Measurements from ENCODE around the gene CDH13.

CDH13 gene

DNA sequence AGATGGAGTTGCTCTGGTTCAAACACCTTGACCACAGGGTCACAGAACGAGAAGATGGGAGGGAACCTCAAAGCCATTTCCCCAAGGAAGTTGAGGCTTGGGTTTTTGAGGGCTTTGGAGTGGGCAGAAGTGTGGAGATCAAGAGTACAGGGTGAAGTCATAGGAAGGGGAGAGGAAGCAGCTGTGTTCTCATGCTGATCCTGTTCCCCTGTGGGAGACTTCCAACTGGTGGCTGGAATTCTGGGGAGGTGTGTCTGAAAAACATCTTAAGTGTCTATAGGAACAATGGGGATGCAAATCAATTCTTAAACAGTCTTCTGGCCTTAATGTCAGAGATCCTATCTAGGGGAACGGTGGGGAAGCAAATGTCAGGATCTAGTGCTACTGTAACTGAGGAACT is 1142.2 kb downstream of the CDH13 start:
- Histone ChIP-seq H2BK5ac (ENCODE audit: low read length) (peak overlapping the region; percentile 5), H3K4me1 (ENCODE audit: control insufficient read depth, low read depth, low read length) (peaks cover 16% of the 10 kb centered on the region), H3K79me2 (ENCODE audit: control insufficient read depth, insufficient read depth, low read length) (no peaks in the 10 kb centered on the region), H3K79me1 (ENCODE audit: low read length) (no peaks in the 10 kb centered on the region), H3K4me3 (ENCODE audit: low read length) (no peak overlapping the region), H3K23ac (ENCODE audit: low read length) (no peak overlapping the region), H3K56ac (ENCODE audit: low read length) (peak overlapping the region; percentile 3), H2BK15ac (replicated peaks; ENCODE audit: low read depth) (no peak overlapping the region), H2BK120ac (ENCODE audit: low read depth, low read length) (no peak overlapping the region), H3K4me2 (ENCODE audit: low read length) (no peak overlapping the region), H3K4ac (ENCODE audit: low read depth, low read length) (no peak overlapping the region), H3K27me3 (ENCODE audit: insufficient read depth, low read length, poor library complexity) (no peaks in the 10 kb centered on the region), H2AK5ac (ENCODE audit: low read length) (no peak overlapping the region), H3K18ac (ENCODE audit: low read length) (no peak overlapping the region), H3K9ac (ENCODE audit: low read length) (no peak overlapping the region), H3K27ac (ENCODE audit: low read depth, low read length) (no peak overlapping the region), H4K8ac (ENCODE audit: low read depth, low read length) (no peak overlapping the region), H4K5ac (ENCODE audit: low read length) (no peak overlapping the region), H3K36me3 (ENCODE audit: control insufficient read depth, insufficient read depth, low read length) (no peaks in the 10 kb centered on the region)
- DNase-seq = peak; percentile 44
- WGBS (ENCODE audit: extremely low coverage, insufficient coverage, low lambda C conversion rate) = no CpG with 5 or more reads among the region's 2 CpGs

DNA sequence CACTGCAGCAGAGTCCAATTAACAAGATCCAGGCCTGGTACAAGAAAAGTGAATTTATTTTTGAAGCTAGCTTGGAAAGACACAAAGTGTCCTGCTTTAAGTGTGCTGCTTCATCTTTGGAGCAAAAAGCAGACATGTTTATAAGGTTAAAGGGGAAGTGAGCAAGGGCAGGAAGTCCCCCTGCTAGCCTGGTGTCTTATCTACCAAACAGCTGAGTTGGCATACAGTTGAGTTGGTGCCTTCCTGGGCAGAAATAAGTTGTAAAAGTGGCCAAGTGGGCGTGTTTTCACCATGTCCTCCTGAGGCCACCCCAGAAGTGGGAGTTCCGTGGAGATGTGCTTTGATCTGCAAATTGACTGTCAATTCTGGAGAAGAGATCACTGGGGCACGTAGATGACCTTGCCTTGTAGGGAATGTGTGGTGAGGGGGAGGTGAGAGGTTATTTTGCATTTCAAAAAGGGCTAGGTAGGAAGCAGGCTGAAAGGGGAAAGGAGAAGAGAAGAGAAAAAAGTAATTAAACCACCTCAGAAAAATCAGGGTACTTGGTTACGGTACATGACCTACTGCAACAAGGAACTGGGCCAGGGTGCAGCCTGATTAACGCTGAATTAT is 1142.7 kb downstream of the CDH13 start:
- Histone ChIP-seq H3K4me2 (ENCODE audit: low read length) (no peak overlapping the region), H4K5ac (ENCODE audit: low read length) (no peak overlapping the region), H3K4me3 (ENCODE audit: low read length) (no peak overlapping the region), H3K18ac (ENCODE audit: low read length) (no peak overlapping the region), H2AK5ac (ENCODE audit: low read length) (no peak overlapping the region), H3K4ac (ENCODE audit: low read depth, low read length) (no peak overlapping the region), H2BK5ac (ENCODE audit: low read length) (peak overlapping the region; percentile 5), H3K23ac (ENCODE audit: low read length) (no peak overlapping the region), H3K4me1 (ENCODE audit: control insufficient read depth, low read depth, low read length) (peaks cover 16% of the 10 kb centered on the region), H3K27me3 (ENCODE audit: insufficient read depth, low read length, poor library complexity) (no peaks in the 10 kb centered on the region), H2BK15ac (replicated peaks; ENCODE audit: low read depth) (no peak overlapping the region), H3K56ac (ENCODE audit: low read length) (peak overlapping the region; percentile 29), H3K27ac (ENCODE audit: low read depth, low read length) (peak overlapping the region; percentile 7), H3K79me1 (ENCODE audit: low read length) (no peaks in the 10 kb centered on the region), H3K79me2 (ENCODE audit: control insufficient read depth, insufficient read depth, low read length) (no peaks in the 10 kb centered on the region), H2BK120ac (ENCODE audit: low read depth, low read length) (no peak overlapping the region), H3K36me3 (ENCODE audit: control insufficient read depth, insufficient read depth, low read length) (no peaks in the 10 kb centered on the region), H3K9ac (ENCODE audit: low read length) (no peak overlapping the region), H4K8ac (ENCODE audit: low read depth, low read length) (no peak overlapping the region)
- WGBS (ENCODE audit: extremely low coverage, insufficient coverage, low lambda C conversion rate) = no CpG with 5 or more reads among the region's 5 CpGs
- peak; percentile 76 for DNase-seq

- Histone ChIP-seq H3K36me3 (ENCODE audit: control insufficient read depth, insufficient read depth, low read length) (no peaks in the 10 kb centered on the region), H3K4ac (ENCODE audit: low read depth, low read length) (no peak overlapping the region), H4K5ac (ENCODE audit: low read length) (no peak overlapping the region), H2BK5ac (ENCODE audit: low read length) (no peak overlapping the region), H2BK120ac (ENCODE audit: low read depth, low read length) (no peak overlapping the region), H2BK15ac (replicated peaks; ENCODE audit: low read depth) (no peak overlapping the region), H3K4me2 (ENCODE audit: low read length) (no peak overlapping the region), H3K23ac (ENCODE audit: low read length) (no peak overlapping the region), H3K79me2 (ENCODE audit: control insufficient read depth, insufficient read depth, low read length) (no peaks in the 10 kb centered on the region), H3K4me1 (ENCODE audit: control insufficient read depth, low read depth, low read length) (peaks cover 16% of the 10 kb centered on the region), H3K4me3 (ENCODE audit: low read length) (no peak overlapping the region), H4K8ac (ENCODE audit: low read depth, low read length) (no peak overlapping the region), H2AK5ac (ENCODE audit: low read length) (no peak overlapping the region), H3K18ac (ENCODE audit: low read length) (no peak overlapping the region), H3K27me3 (ENCODE audit: insufficient read depth, low read length, poor library complexity) (no peaks in the 10 kb centered on the region), H3K56ac (ENCODE audit: low read length) (no peak overlapping the region), H3K79me1 (ENCODE audit: low read length) (no peaks in the 10 kb centered on the region), H3K27ac (ENCODE audit: low read depth, low read length) (no peak overlapping the region), H3K9ac (ENCODE audit: low read length) (no peak overlapping the region)
- no peak for DNase-seq
- WGBS (ENCODE audit: extremely low coverage, insufficient coverage, low lambda C conversion rate) = no CpG with 5 or more reads among the region's 5 CpGs
These were observed 1144.7 kb downstream of the CDH13 start for GRCh38 chr16:83771306-83771942.

- H3K79me1 ChIP-seq (ENCODE audit: low read length) = no peaks in the 10 kb centered on the region
- H4K5ac ChIP-seq (ENCODE audit: low read length) = no peak overlapping the region
- no peak overlapping the region for H3K18ac ChIP-seq (ENCODE audit: low read length)
- no peak overlapping the region for H3K4ac ChIP-seq (ENCODE audit: low read depth, low read length)
- no peak overlapping the region for H4K8ac ChIP-seq (ENCODE audit: low read depth, low read length)
- no peaks in the 10 kb centered on the region for H3K36me3 ChIP-seq (ENCODE audit: control insufficient read depth, insufficient read depth, low read length)
- no peak overlapping the region for H3K9ac ChIP-seq (ENCODE audit: low read length)
- no peaks in the 10 kb centered on the region for H3K27me3 ChIP-seq (ENCODE audit: insufficient read depth, low read length, poor library complexity)
- peak; percentile 28 for DNase-seq
- H2BK15ac ChIP-seq (replicated peaks; ENCODE audit: low read depth) = no peak overlapping the region
- no peaks in the 10 kb centered on the region for H3K79me2 ChIP-seq (ENCODE audit: control insufficient read depth, insufficient read depth, low read length)
- H3K4me1 ChIP-seq (ENCODE audit: control insufficient read depth, low read depth, low read length) = peaks cover 16% of the 10 kb centered on the region
- H3K27ac ChIP-seq (ENCODE audit: low read depth, low read length) = no peak overlapping the region
- H3K56ac ChIP-seq (ENCODE audit: low read length) = peak overlapping the region; percentile 22
- no peak overlapping the region for H3K4me3 ChIP-seq (ENCODE audit: low read length)
- no peak overlapping the region for H3K4me2 ChIP-seq (ENCODE audit: low read length)
- H2BK5ac ChIP-seq (ENCODE audit: low read length) = no peak overlapping the region
- no CpG with 5 or more reads among the region's 1 CpG for WGBS (ENCODE audit: extremely low coverage, insufficient coverage, low lambda C conversion rate)
- no peak overlapping the region for H2AK5ac ChIP-seq (ENCODE audit: low read length)
- no peak overlapping the region for H2BK120ac ChIP-seq (ENCODE audit: low read depth, low read length)
- no peak overlapping the region for H3K23ac ChIP-seq (ENCODE audit: low read length)
These were observed 1146.0 kb downstream of the CDH13 start for GRCh38 chr16:83772806-83773205.

DNA sequence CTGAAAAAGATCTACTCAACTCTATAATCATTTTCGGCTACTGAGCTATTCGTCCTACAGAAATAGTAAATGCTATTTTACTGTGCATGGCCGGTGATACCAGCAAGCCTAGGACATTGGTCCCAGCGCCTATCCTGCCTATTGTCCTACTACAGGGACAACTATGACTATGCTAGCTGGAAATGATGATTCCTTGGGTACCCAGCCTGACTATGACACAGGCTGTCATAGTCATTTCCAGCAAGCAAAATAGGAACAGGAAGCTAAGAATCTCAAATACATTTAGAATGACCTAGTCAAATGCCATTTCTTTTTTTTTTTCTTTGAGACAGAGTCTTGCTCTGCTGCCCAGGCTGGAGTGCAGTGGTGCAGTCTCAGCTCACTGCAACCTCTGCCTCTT is 1147.3 kb downstream of the CDH13 start:
- WGBS (ENCODE audit: extremely low coverage, insufficient coverage, low lambda C conversion rate) = no CpG with 5 or more reads among the region's 4 CpGs
- Histone ChIP-seq H3K4me3 (ENCODE audit: low read length) (no peak overlapping the region), H3K56ac (ENCODE audit: low read length) (no peak overlapping the region), H3K4me2 (ENCODE audit: low read length) (no peak overlapping the region), H3K36me3 (ENCODE audit: control insufficient read depth, insufficient read depth, low read length) (no peaks in the 10 kb centered on the region), H4K8ac (ENCODE audit: low read depth, low read length) (no peak overlapping the region), H3K4me1 (ENCODE audit: control insufficient read depth, low read depth, low read length) (peaks cover 15% of the 10 kb centered on the region), H2AK5ac (ENCODE audit: low read length) (no peak overlapping the region), H3K23ac (ENCODE audit: low read length) (no peak overlapping the region), H4K5ac (ENCODE audit: low read length) (no peak overlapping the region), H2BK120ac (ENCODE audit: low read depth, low read length) (no peak overlapping the region), H2BK15ac (replicated peaks; ENCODE audit: low read depth) (no peak overlapping the region), H3K79me2 (ENCODE audit: control insufficient read depth, insufficient read depth, low read length) (no peaks in the 10 kb centered on the region), H2BK5ac (ENCODE audit: low read length) (no peak overlapping the region), H3K9ac (ENCODE audit: low read length) (no peak overlapping the region), H3K18ac (ENCODE audit: low read length) (no peak overlapping the region), H3K79me1 (ENCODE audit: low read length) (no peaks in the 10 kb centered on the region), H3K27me3 (ENCODE audit: insufficient read depth, low read length, poor library complexity) (no peaks in the 10 kb centered on the region), H3K27ac (ENCODE audit: low read depth, low read length) (no peak overlapping the region), H3K4ac (ENCODE audit: low read depth, low read length) (no peak overlapping the region)
- DNase-seq = no peak

DNA sequence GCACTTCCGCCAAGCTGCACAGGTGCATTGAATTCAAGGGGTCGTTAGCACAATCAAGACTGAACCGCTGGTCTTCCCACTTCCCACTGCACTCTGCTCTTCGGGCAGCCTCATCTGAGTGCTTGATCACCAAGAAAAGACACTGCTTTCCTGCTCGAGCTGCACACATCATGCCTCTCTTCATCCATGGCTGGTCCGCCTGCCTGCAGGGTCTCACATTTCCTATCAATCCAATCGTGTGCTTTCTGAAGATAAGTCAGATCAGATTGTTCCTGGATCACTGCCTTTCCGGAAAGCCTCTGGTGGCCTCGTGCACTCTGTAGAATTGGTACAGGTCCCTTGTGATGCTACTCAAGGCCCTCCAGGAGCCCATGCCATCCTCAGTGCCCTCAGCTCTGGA is 1150.2 kb downstream of the CDH13 start:
- Histone ChIP-seq H3K18ac (ENCODE audit: low read length) (no peak overlapping the region), H3K9ac (ENCODE audit: low read length) (no peak overlapping the region), H3K4me1 (ENCODE audit: control insufficient read depth, low read depth, low read length) (peaks cover 4% of the 10 kb centered on the region), H4K5ac (ENCODE audit: low read length) (no peak overlapping the region), H3K79me2 (ENCODE audit: control insufficient read depth, insufficient read depth, low read length) (no peaks in the 10 kb centered on the region), H3K56ac (ENCODE audit: low read length) (no peak overlapping the region), H3K27ac (ENCODE audit: low read depth, low read length) (no peak overlapping the region), H2BK120ac (ENCODE audit: low read depth, low read length) (no peak overlapping the region), H3K27me3 (ENCODE audit: insufficient read depth, low read length, poor library complexity) (no peaks in the 10 kb centered on the region), H3K23ac (ENCODE audit: low read length) (no peak overlapping the region), H3K4me2 (ENCODE audit: low read length) (no peak overlapping the region), H3K79me1 (ENCODE audit: low read length) (no peaks in the 10 kb centered on the region), H4K8ac (ENCODE audit: low read depth, low read length) (no peak overlapping the region), H2AK5ac (ENCODE audit: low read length) (no peak overlapping the region), H2BK15ac (replicated peaks; ENCODE audit: low read depth) (no peak overlapping the region), H2BK5ac (ENCODE audit: low read length) (no peak overlapping the region), H3K36me3 (ENCODE audit: control insufficient read depth, insufficient read depth, low read length) (no peaks in the 10 kb centered on the region), H3K4me3 (ENCODE audit: low read length) (no peak overlapping the region), H3K4ac (ENCODE audit: low read depth, low read length) (no peak overlapping the region)
- DNase-seq = no peak
- no CpG with 5 or more reads among the region's 9 CpGs for WGBS (ENCODE audit: extremely low coverage, insufficient coverage, low lambda C conversion rate)

Measured in mesendoderm (in vitro differentiated cells).